Measurements from ENCODE around the gene BOD1L1. TPM values are rescaled to one million over a fixed set of nuclear protein-coding genes. Genes with fewer than 3 reads are reported as not detected.

The BOD1L1 gene
- total RNA-seq, 1 experiment from 2014 or later, result 37.2 TPM

DNA sequence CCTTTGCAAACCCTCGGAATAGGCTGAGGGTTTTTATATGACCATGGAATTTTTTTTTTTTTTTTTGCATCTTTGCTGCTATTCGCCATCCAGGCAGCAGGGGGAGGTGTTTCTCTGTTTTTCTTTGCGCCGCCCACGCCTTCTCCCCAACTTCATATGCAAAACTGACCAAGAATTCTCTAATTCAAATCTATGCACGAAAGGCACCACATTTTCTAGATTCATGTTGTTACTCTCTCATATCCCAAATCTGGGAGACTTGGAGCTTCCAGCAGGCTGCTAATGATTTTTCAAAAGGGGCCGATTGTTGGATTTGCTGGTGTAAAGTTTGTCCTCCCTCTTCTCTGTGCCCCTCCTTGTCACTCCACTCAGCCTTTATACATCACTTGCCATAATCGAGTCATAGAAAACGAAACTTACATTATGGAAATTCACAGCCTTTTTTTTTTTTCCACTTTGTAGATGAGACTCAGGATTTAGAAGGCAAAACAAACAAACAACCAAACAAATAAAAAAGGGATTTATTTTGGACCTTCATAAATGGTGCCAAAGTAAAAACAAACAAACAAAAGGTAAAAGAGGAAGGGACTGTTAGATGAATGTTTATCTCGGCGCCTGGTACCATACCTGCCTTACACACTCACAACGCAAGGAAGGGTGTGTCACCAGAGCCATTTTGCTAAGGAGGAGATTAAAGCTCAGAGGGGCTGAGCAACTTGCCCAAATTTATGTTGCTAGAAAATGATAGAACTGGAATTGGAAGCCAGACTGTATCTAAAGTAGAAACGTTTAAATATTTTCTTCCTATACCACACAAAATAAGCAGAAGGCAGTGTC is 29.3 kb upstream of the BOD1L1 start:
- no peaks in the 10 kb centered on the region for H3K9me3 ChIP-seq
- H3K4me3 Mint-ChIP-seq (ENCODE audit: unreplicated experiment), result no peak overlapping the region
- BruUV-seq (replicated peaks), result no TSS peak
- intact Hi-C loops (cut with micrococcal nuclease; ENCODE audit: unreplicated experiment), result loop anchor here (1.0 to 10.0 kb wide), 4 partner anchors 204 to 778 kb away; no protein-coding TSS in a partner anchor
- DNase-seq, result peak in 1 of 2 experiments; percentile 45
- POLR2A ChIA-PET, result no interaction called here
- TF ChIP-seq, protein P1, sequence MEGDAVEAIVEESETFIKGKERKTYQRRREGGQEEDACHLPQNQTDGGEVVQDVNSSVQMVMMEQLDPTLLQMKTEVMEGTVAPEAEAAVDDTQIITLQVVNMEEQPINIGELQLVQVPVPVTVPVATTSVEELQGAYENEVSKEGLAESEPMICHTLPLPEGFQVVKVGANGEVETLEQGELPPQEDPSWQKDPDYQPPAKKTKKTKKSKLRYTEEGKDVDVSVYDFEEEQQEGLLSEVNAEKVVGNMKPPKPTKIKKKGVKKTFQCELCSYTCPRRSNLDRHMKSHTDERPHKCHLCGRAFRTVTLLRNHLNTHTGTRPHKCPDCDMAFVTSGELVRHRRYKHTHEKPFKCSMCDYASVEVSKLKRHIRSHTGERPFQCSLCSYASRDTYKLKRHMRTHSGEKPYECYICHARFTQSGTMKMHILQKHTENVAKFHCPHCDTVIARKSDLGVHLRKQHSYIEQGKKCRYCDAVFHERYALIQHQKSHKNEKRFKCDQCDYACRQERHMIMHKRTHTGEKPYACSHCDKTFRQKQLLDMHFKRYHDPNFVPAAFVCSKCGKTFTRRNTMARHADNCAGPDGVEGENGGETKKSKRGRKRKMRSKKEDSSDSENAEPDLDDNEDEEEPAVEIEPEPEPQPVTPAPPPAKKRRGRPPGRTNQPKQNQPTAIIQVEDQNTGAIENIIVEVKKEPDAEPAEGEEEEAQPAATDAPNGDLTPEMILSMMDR (IDR thresholded peaks at IDR 0.05; ENCODE audit: insufficient read depth in 1 of 2, low read depth in 1 of 2, low read length in 1 of 2, severe bottlenecking in 1 of 2, unreplicated experiment in 1 of 2), result peak; percentile 63 to 73
- H3K27ac Mint-ChIP-seq (ENCODE audit: unreplicated experiment), result no peak overlapping the region
- no peaks in the 10 kb centered on the region for H3K4me1 Mint-ChIP-seq (ENCODE audit: low read depth, unreplicated experiment)
- H3K27me3 Mint-ChIP-seq (ENCODE audit: insufficient read depth, unreplicated experiment), result peaks cover 7% of the 10 kb centered on the region
- H3K4me1 ChIP-seq, result no peaks in the 10 kb centered on the region
- no peaks in the 10 kb centered on the region for H3K36me3 Mint-ChIP-seq (ENCODE audit: insufficient read depth, unreplicated experiment)
- H3K27me3 ChIP-seq (replicated peaks; ENCODE audit: control insufficient read depth, insufficient read depth, low read length), result no peaks in the 10 kb centered on the region
- no peak overlapping the region for H3K4me3 ChIP-seq (ENCODE audit: low read depth, low read length)
- H3K36me3 ChIP-seq (ENCODE audit: control insufficient read depth, insufficient read depth, low read length), result no peaks in the 10 kb centered on the region
- CTCF ChIA-PET, result no interaction called here
- no peaks in the 10 kb centered on the region for H3K9me3 Mint-ChIP-seq (ENCODE audit: unreplicated experiment)

DNA sequence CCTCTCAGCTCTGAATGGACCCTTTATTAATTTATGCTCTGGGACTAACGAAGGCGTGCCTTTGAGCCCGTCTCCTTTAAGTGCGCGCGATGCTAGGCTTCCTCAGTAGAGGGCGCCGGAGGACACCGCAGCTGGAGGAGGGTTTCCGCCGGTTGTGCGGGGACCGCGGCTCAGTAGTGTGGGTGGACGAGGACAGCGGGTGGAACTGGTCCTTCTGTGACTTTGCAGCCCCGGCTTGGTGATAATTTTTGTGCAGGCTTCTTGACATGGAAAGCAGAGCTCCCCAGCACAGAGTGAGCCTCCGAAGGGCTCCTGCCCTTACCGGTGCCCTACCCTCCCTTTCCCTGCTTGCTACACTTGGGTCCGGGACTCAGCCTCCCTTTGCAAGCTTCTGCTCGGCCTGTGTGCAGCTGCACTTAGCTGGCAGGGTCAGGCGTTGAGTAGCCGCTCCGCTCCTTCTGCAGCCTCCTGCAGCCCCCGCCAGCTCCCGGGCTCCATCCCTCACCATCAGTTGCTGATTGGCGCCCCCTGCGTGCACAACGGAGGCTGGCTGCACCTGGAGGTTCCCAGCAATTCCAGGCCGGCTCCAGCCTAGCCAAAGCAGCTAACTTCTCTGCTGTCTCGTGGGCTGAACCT is 26.8 kb upstream of the BOD1L1 start:
- ChIA-PET POLR2A (no interaction called here), CTCF (interaction anchor here (0.6 to 1.6 kb wide), 5 partner anchors 14 to 253 kb away, joined by 3 to 6 read pairs (median 4); partner anchors contain the start of gene BOD1L1)
- BruUV-seq (replicated peaks), result no TSS peak
- Histone ChIP-seq H3K9me3 (no peaks in the 10 kb centered on the region), H3K36me3 (ENCODE audit: control insufficient read depth, insufficient read depth, low read length) (no peaks in the 10 kb centered on the region), H3K4me3 (ENCODE audit: low read depth, low read length) (peak overlapping the region; percentile 40), H3K27me3 (replicated peaks; ENCODE audit: control insufficient read depth, insufficient read depth, low read length) (no peaks in the 10 kb centered on the region), H3K4me1 (no peaks in the 10 kb centered on the region)
- DNase-seq, result peak; percentile 67 to 78
- peaks cover 12% of the 10 kb centered on the region for H3K27me3 Mint-ChIP-seq (ENCODE audit: insufficient read depth, unreplicated experiment)
- no peaks in the 10 kb centered on the region for H3K4me1 Mint-ChIP-seq (ENCODE audit: low read depth, unreplicated experiment)
- H3K4me3 Mint-ChIP-seq (ENCODE audit: unreplicated experiment), result peak overlapping the region; percentile 72
- TF ChIP-seq, protein P1 (IDR thresholded peaks at IDR 0.05; ENCODE audit: insufficient read depth in 1 of 2, low read depth in 1 of 2, low read length in 1 of 2, severe bottlenecking in 1 of 2, unreplicated experiment in 1 of 2), result peak; percentile 71 to 91
- H3K9me3 Mint-ChIP-seq (ENCODE audit: unreplicated experiment), result no peaks in the 10 kb centered on the region
- intact Hi-C loops (cut with micrococcal nuclease; ENCODE audit: unreplicated experiment), result loop anchor here (1.0 to 10.0 kb wide), 4 partner anchors 381 to 925 kb away; no protein-coding TSS in a partner anchor
- H3K27ac Mint-ChIP-seq (ENCODE audit: unreplicated experiment), result no peak overlapping the region
- no peaks in the 10 kb centered on the region for H3K36me3 Mint-ChIP-seq (ENCODE audit: insufficient read depth, unreplicated experiment)

DNA sequence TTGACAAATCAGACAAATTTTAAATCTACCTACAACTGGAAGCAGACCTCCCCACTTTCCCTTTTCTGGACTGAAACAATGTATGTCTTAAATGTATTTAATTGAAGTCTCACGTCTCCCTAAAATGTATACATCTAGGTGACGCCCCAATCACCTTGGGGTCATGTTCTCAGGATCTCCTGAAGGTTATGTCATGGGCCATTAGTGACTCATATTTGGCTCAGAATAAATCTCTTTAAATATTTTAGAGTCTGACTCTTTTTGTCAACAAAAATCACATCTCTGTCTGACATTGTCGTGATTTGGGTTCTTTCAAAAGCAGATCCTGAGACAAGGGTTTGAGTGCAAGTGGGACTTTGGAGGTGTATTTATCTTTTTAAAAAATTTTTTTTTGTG is 26.2 kb upstream of the BOD1L1 start:
- no peaks in the 10 kb centered on the region for H3K36me3 Mint-ChIP-seq (ENCODE audit: insufficient read depth, unreplicated experiment)
- H3K4me3 ChIP-seq (ENCODE audit: low read depth, low read length), result no peak overlapping the region
- H3K4me3 Mint-ChIP-seq (ENCODE audit: unreplicated experiment), result peak overlapping the region; percentile 72
- ChIA-PET CTCF (interaction anchor here (0.6 to 1.6 kb wide), 3 partner anchors 13 to 254 kb away, joined by 3 to 6 read pairs (median 4); no protein-coding TSS in a partner anchor), POLR2A (no interaction called here)
- no peaks in the 10 kb centered on the region for H3K27me3 ChIP-seq (replicated peaks; ENCODE audit: control insufficient read depth, insufficient read depth, low read length)
- H3K9me3 Mint-ChIP-seq (ENCODE audit: unreplicated experiment), result no peaks in the 10 kb centered on the region
- intact Hi-C loops (cut with micrococcal nuclease; ENCODE audit: unreplicated experiment), result loop anchor here (1.0 to 10.0 kb wide), 4 partner anchors 381 to 924 kb away; no protein-coding TSS in a partner anchor
- TF ChIP-seq, protein P1 (IDR thresholded peaks at IDR 0.05; ENCODE audit: insufficient read depth in 1 of 2, low read depth in 1 of 2, low read length in 1 of 2, severe bottlenecking in 1 of 2, unreplicated experiment in 1 of 2), result no peak
- H3K4me1 ChIP-seq, result no peaks in the 10 kb centered on the region
- no peaks in the 10 kb centered on the region for H3K9me3 ChIP-seq
- H3K36me3 ChIP-seq (ENCODE audit: control insufficient read depth, insufficient read depth, low read length), result no peaks in the 10 kb centered on the region
- no peaks in the 10 kb centered on the region for H3K4me1 Mint-ChIP-seq (ENCODE audit: low read depth, unreplicated experiment)
- BruUV-seq (replicated peaks), result no TSS peak
- no peak for DNase-seq
- peaks cover 9% of the 10 kb centered on the region for H3K27me3 Mint-ChIP-seq (ENCODE audit: insufficient read depth, unreplicated experiment)
- no peak overlapping the region for H3K27ac Mint-ChIP-seq (ENCODE audit: unreplicated experiment)

All from Caco-2 (cell line).